H1 (cell line): ENCODE measurements around the gene HDAC11. TPM values are rescaled to one million over a fixed set of nuclear protein-coding genes. Genes with fewer than 3 reads are reported as not detected.

Experiments used
- CTCF ChIA-PET: fragments of 300-600 bp; sonication (Branson Sonifier 250); formaldehyde crosslinking; loops from one replicate; lab custom pipeline; 2021; ENCODE audit not compliant: partially characterized antibody; lab: Charles Lee
- POLR2A ChIA-PET: fragments of 300-600 bp; sonication (Branson Sonifier 250); formaldehyde crosslinking; loops from one replicate; lab custom pipeline; 2021; ENCODE audit warnings: inconsistent platforms; ENCODE audit not compliant: partially characterized antibody; lab: Charles Lee
- DNase-seq, 2 experiments: peaks; one replicate each; pipeline versions ENCODE4 v3.0.0 to v3.0.0-alpha.2; 2010 to 2022; ENCODE audit warnings: low spot score in 2 of 2, low read depth in 1 of 2, mixed read lengths in 1 of 2
- FAIRE-seq: peaks from 2 replicates; lab custom pipeline; 2011; peaks lifted over from hg19 to GRCh38; lab: Jason Lieb, UNC
- H2AFZ ChIP-seq: 2 replicates; pipeline ENCODE4 v1.8.1; 2012; ENCODE audit warnings: low read length, inconsistent platforms
- H2AK5ac ChIP-seq: 2 replicates; pipeline ENCODE4 v1.6.1; 2013; ENCODE audit warnings: low read depth, low read length
- H2BK120ac ChIP-seq: replicated peaks from 2 replicates; pipeline ENCODE3; 2013; ENCODE audit warnings: low read depth, low read length, inconsistent platforms
- H2BK12ac ChIP-seq: 2 replicates; pipeline ENCODE4 v1.6.1; 2013; ENCODE audit warnings: low read depth, low read length
- H2BK15ac ChIP-seq: 2 replicates; pipeline ENCODE4 v1.6.1; 2013; ENCODE audit warnings: low read length
- H2BK20ac ChIP-seq: 2 replicates; pipeline ENCODE4 v1.6.1; 2013; ENCODE audit warnings: low read length
- H2BK5ac ChIP-seq: 2 replicates; pipeline ENCODE4 v1.6.1; 2013; ENCODE audit warnings: low read depth, low read length
- H3K14ac ChIP-seq: 2 replicates; pipeline ENCODE4 v1.6.1; 2013; ENCODE audit warnings: inconsistent platforms; ENCODE audit not compliant: insufficient read length
- H3K18ac ChIP-seq: 2 replicates; pipeline ENCODE4 v1.6.1; 2013; ENCODE audit warnings: low read length; ENCODE audit errors: extremely low read depth
- H3K23ac ChIP-seq: 2 replicates; pipeline ENCODE4 v1.6.1; 2013; ENCODE audit warnings: inconsistent platforms; ENCODE audit not compliant: insufficient read length
- H3K23me2 ChIP-seq: 2 replicates; pipeline ENCODE4 v1.6.1; 2013; ENCODE audit warnings: low read depth, low read length
- H3K27ac ChIP-seq: 2 replicates; pipeline ENCODE4 v1.6.1; 2011; ENCODE audit warnings: low read depth, low read length, inconsistent platforms
- H3K27me3 ChIP-seq, 4 experiments: replicated peaks in 1 of 4; 1 replicate in 1 of 4; 2 replicates in 3 of 4; pipeline versions ENCODE4 v1.6.1 to v1.8.1; 2011 to 2013; ENCODE audit warnings: low read length in 3 of 4, mild to moderate bottlenecking in 3 of 4, inconsistent platforms in 2 of 4, mixed read lengths in 2 of 4, moderate library complexity in 1 of 4; ENCODE audit not compliant: control insufficient read depth in 3 of 4, insufficient read depth in 3 of 4; ENCODE audit errors: extremely low read depth in 1 of 4
- H3K36me3 ChIP-seq, 4 experiments: 2 replicates each; pipeline versions ENCODE4 v1.6.1 to v1.8.1; 2011 to 2013; ENCODE audit warnings: mild to moderate bottlenecking in 4 of 4, low read length in 3 of 4, moderate library complexity in 2 of 4, control low read depth in 1 of 4, inconsistent platforms in 1 of 4; ENCODE audit not compliant: insufficient read depth in 4 of 4, control insufficient read depth in 2 of 4
- H3K4ac ChIP-seq: replicated peaks from 2 replicates; pipeline ENCODE3; 2013; ENCODE audit warnings: low read length, low read depth, mixed read lengths, inconsistent platforms; ENCODE audit not compliant: insufficient read length
- H3K4me1 ChIP-seq, 4 experiments: replicated peaks in 1 of 4; 1 replicate in 1 of 4; 2 replicates in 3 of 4; pipeline versions ENCODE4 v1.6.1 to v1.8.1; 2011 to 2013; ENCODE audit warnings: low read length in 3 of 4, inconsistent platforms in 2 of 4, mixed read lengths in 1 of 4; ENCODE audit not compliant: insufficient read depth in 4 of 4, control insufficient read depth in 3 of 4
- H3K4me2 ChIP-seq, 2 experiments: 2 replicates each; pipeline versions ENCODE4 v1.6.1 to v1.8.1; 2011 to 2013; ENCODE audit warnings: low read depth in 2 of 2, low read length in 2 of 2, control low read depth in 1 of 2, inconsistent platforms in 1 of 2, mild to moderate bottlenecking in 1 of 2; ENCODE audit not compliant: insufficient read depth in 1 of 2
- H3K4me3 ChIP-seq, 4 experiments: fragments of 200-600, 300-600 bp in 1 of 4; sonication (generic), shearing (Covaris generic), sonication (Bioruptor Twin) in 1 of 4; 2 replicates each; pipeline versions ENCODE4 v1.5.1 to v1.8.1; 2011 to 2016; ENCODE audit warnings: low read length in 4 of 4, low read depth in 3 of 4, control low read depth in 2 of 4, inconsistent platforms in 2 of 4, mild to moderate bottlenecking in 2 of 4, mixed read lengths in 1 of 4, moderate library complexity in 1 of 4; ENCODE audit not compliant: insufficient read depth in 2 of 4; ENCODE audit errors: extremely low read depth in 1 of 4
- H3K56ac ChIP-seq: replicated peaks from 2 replicates; pipeline ENCODE3; 2013; ENCODE audit warnings: low read depth, mild to moderate bottlenecking, mixed read lengths, low read length, inconsistent platforms; ENCODE audit not compliant: insufficient read length
- H3K79me1 ChIP-seq: 2 replicates; pipeline ENCODE4 v1.6.1; 2013; ENCODE audit warnings: low read depth, low read length, control low read depth
- H3K79me2 ChIP-seq, 2 experiments: 2 replicates each; pipeline versions ENCODE4 v1.6.1 to v1.8.1; 2012 to 2013; ENCODE audit warnings: low read length in 2 of 2, mild to moderate bottlenecking in 2 of 2, inconsistent platforms in 1 of 2; ENCODE audit not compliant: insufficient read depth in 2 of 2, control insufficient read depth in 1 of 2
- H3K9ac ChIP-seq, 4 experiments: replicated peaks in 1 of 4; 1 replicate in 1 of 4; 2 replicates in 3 of 4; pipeline versions ENCODE4 v1.6.1 to v1.8.1; 2011 to 2013; ENCODE audit warnings: low read depth in 3 of 4, low read length in 3 of 4, control low read depth in 2 of 4, mild to moderate bottlenecking in 2 of 4, moderate library complexity in 2 of 4, inconsistent platforms in 1 of 4; ENCODE audit errors: extremely low read depth in 1 of 4
- H3K9me3 ChIP-seq, 2 experiments: 2 replicates each; pipeline versions ENCODE4 v1.6.1 to v1.8.1; 2012 to 2013; ENCODE audit warnings: mild to moderate bottlenecking in 2 of 2, moderate library complexity in 2 of 2, control low read depth in 1 of 2, inconsistent platforms in 1 of 2, low read depth in 1 of 2, low read length in 1 of 2, mixed read lengths in 1 of 2; ENCODE audit not compliant: insufficient read depth in 2 of 2
- H4K20me1 ChIP-seq, 2 experiments: replicated peaks in 1 of 2; 2 replicates each; pipeline versions ENCODE3 to v1.8.1; 2011 to 2013; ENCODE audit warnings: inconsistent platforms in 2 of 2, low read length in 2 of 2, mild to moderate bottlenecking in 1 of 2; ENCODE audit not compliant: insufficient read depth in 2 of 2, control insufficient read depth in 1 of 2
- H4K5ac ChIP-seq: 2 replicates; pipeline ENCODE4 v1.6.1; 2013; ENCODE audit warnings: low read length, low read depth, mixed read lengths, inconsistent platforms; ENCODE audit not compliant: insufficient read length
- H4K8ac ChIP-seq: 2 replicates; pipeline ENCODE4 v1.8.0; 2013; ENCODE audit warnings: mild to moderate bottlenecking, moderate library complexity, low read length, inconsistent platforms; ENCODE audit not compliant: insufficient read depth; ENCODE audit errors: extremely low read depth
- H4K91ac ChIP-seq: replicated peaks from 2 replicates; pipeline ENCODE3; 2013; ENCODE audit warnings: low read length, mixed read lengths, inconsistent platforms; ENCODE audit not compliant: insufficient read length
- RAD21 ChIP-seq, 2 experiments: IDR thresholded peaks in 1 of 2; conservative IDR thresholded peaks in 1 of 2; 2 replicates each; pipeline ENCODE4 v1.6.1; 2011; ENCODE audit warnings: low read depth in 2 of 2, low read length in 2 of 2, improper control_type of control experiment in 1 of 2, inconsistent platforms in 1 of 2, mild to moderate bottlenecking in 1 of 2, moderate library complexity in 1 of 2
- TBP ChIP-seq: IDR thresholded peaks from 2 replicates; pipeline ENCODE4 v1.6.1; 2011; ENCODE audit warnings: low read depth, low read length, improper control_type of control experiment
- TCF12 ChIP-seq: IDR thresholded peaks from 2 replicates; pipeline ENCODE4 v1.6.1; 2011; ENCODE audit warnings: low read depth, mild to moderate bottlenecking, low read length
- WGBS, 2 experiments: shearing (Covaris generic) in 1 of 2; methylation state at CpG; one replicate each; pipeline versions ENCODE4 v1.1.6 to v1.1.7; 2013 to 2015; ENCODE audit warnings: low lambda C conversion rate in 2 of 2, mixed read lengths in 2 of 2, inconsistent platforms in 1 of 2, low coverage in 1 of 2, missing lambda C conversion rate in 1 of 2; ENCODE audit not compliant: insufficient replicate concordance in 2 of 2, insufficient coverage in 1 of 2, insufficient read length in 1 of 2; ENCODE audit errors: extremely low coverage in 1 of 2, missing lambda C conversion rate in 1 of 2; 5-methylcytosine and 5-hydroxymethylcytosine counted together
- polyA plus RNA-seq, 7 experiments: library from polyadenylated mRNA; depleted of rRNA in 3 of 7; stranded (reverse) in 5 of 7; unstranded in 2 of 7; fragments of >200 nt in 5 of 7; fragments of 200-250 nt in 2 of 7; gene quantifications; 1 replicate in 5 of 7; 2 replicates in 1 of 7; 4 replicates in 1 of 7; pipeline versions ENCODE4 v1.2.1 to v1.2.3, GENCODE V29; 2011 to 2013; ENCODE audit warnings: missing spikeins in 2 of 7, mixed read lengths in 2 of 7
- total RNA-seq: library from RNA; stranded (reverse); fragmentation: NEBNext Ultra II Directional; extraction: Animal tissue kit (Norgen Biotek cat#: 25700); gene quantifications from 2 replicates; pipeline ENCODE4 v1.2.1, GENCODE V29; 2021

HDAC11 gene
- total and polyA plus RNA-seq, 2 of the 8 experiments (the other 6 are each of a cell fraction or from before 2014, with no cell fraction given), result 6.8 to 7.4 TPM

- H3K4ac ChIP-seq, result no peak overlapping the region
- FAIRE-seq, result no peak
Measured at GRCh38 chr3:13533885-13534301, 53.8 kb downstream of the HDAC11 start.

More at GRCh38 chr3:13533885-13534301, 53.8 kb downstream of the HDAC11 start:
- Histone ChIP-seq H4K5ac (no peak overlapping the region), H3K4me2 (no peak overlapping the region), H2AFZ (no peak overlapping the region), H3K36me3 (no peaks in the 10 kb centered on the region), H3K79me1 (no peaks in the 10 kb centered on the region), H3K23ac (no peak overlapping the region), H2BK12ac (0 out of 2 replicates have a peak overlapping the region, but pooled peaks have one; percentile 17), H3K18ac (no peak overlapping the region), H3K27me3 (no peaks in the 10 kb centered on the region), H4K8ac (no peak overlapping the region), H3K4me3 (no peak overlapping the region), H2AK5ac (no peak overlapping the region), H3K14ac (no peak overlapping the region), H3K79me2 (no peaks in the 10 kb centered on the region), H3K27ac (no peak overlapping the region), H3K23me2 (peaks cover 5% of the 10 kb centered on the region; the same call in 1 of the 2 replicates), H2BK120ac (no peak overlapping the region), H3K9me3 (no peaks in the 10 kb centered on the region), H3K56ac (no peak overlapping the region), H2BK20ac (no peak overlapping the region; the same call in 1 of the 2 replicates), H2BK5ac (no peak overlapping the region; the same call in 1 of the 2 replicates), H3K4me1 (peaks cover 0 to 5% (median 2%) of the 10 kb centered on the region in 4 experiments; a peak in 4 of 7 replicates), H2BK15ac (no peak overlapping the region), H3K9ac (no peak overlapping the region), H4K20me1 (no peaks in the 10 kb centered on the region), H4K91ac (no peak overlapping the region)
- WGBS, 2 experiments, result 93% methylated on average over 8 of the region's 8 CpGs; no CpG with 5 or more reads in 1 of the 2 experiments
- ChIA-PET POLR2A (interaction anchor here (0.6 kb wide), 1 partner anchor 8 kb away, joined by 3 read pairs; no protein-coding TSS in a partner anchor), CTCF (interaction anchor here (0.7 to 51.2 kb wide), 10 partner anchors 11 to 115 kb away, joined by 3 to 856 read pairs (median 5); no protein-coding TSS in a partner anchor)
- no peak for DNase-seq
- TF ChIP-seq TCF12, result no peak
- no peak for TF ChIP-seq RAD21 (IDR thresholded peaks at IDR 0.05 in 1 of 2, conservative IDR thresholded peaks at IDR 0.05 in 1 of 2; ENCODE audit: low read depth in 2 of 2, low read length in 2 of 2)
- TF ChIP-seq TBP, result no peak
